GM12873 (cell line): ENCODE results near the gene C1QTNF4.

Experiments used
- TF ChIP-seq, protein P1 (sequence below): IDR thresholded peaks from 2 replicates; pipeline ENCODE4 v1.5.1; 2012; ENCODE audit warnings: low read depth, mild to moderate bottlenecking, moderate library complexity, low read length, control low read depth; ENCODE audit not compliant: insufficient read depth; ENCODE audit errors: missing control alignments

The C1QTNF4 gene

DNA sequence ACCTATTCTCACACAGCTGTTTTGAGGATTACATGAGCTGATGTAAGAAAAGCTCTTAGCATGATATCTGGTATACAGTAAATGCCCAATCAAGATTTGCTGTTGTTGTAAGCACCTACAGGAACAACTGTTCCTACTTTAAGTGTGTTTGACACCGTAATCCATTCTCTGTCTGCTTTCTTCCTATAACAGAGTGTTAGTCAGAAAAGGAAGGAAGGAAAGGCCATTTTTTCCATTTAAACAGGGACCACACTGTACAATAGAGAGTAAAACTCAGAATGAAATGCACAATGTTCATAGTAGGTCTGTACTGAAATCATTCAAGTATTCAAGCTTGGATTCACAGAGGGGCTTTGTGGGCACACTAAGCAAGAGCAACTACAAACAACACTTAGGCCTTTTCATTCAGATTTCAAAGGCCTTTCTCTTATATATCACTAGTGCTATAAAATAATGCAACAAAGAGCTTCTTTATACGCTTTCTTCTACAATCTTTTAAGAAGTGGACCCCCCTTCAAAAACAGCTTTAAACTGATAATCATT lies 26.7 kb upstream of the C1QTNF4 start:
- TF ChIP-seq, protein P1, sequence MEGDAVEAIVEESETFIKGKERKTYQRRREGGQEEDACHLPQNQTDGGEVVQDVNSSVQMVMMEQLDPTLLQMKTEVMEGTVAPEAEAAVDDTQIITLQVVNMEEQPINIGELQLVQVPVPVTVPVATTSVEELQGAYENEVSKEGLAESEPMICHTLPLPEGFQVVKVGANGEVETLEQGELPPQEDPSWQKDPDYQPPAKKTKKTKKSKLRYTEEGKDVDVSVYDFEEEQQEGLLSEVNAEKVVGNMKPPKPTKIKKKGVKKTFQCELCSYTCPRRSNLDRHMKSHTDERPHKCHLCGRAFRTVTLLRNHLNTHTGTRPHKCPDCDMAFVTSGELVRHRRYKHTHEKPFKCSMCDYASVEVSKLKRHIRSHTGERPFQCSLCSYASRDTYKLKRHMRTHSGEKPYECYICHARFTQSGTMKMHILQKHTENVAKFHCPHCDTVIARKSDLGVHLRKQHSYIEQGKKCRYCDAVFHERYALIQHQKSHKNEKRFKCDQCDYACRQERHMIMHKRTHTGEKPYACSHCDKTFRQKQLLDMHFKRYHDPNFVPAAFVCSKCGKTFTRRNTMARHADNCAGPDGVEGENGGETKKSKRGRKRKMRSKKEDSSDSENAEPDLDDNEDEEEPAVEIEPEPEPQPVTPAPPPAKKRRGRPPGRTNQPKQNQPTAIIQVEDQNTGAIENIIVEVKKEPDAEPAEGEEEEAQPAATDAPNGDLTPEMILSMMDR: no peak

GRCh38 chr11:47617417-47617809 lies 23.2 kb upstream of the C1QTNF4 start:
- TF ChIP-seq, protein P1: no peak

DNA sequence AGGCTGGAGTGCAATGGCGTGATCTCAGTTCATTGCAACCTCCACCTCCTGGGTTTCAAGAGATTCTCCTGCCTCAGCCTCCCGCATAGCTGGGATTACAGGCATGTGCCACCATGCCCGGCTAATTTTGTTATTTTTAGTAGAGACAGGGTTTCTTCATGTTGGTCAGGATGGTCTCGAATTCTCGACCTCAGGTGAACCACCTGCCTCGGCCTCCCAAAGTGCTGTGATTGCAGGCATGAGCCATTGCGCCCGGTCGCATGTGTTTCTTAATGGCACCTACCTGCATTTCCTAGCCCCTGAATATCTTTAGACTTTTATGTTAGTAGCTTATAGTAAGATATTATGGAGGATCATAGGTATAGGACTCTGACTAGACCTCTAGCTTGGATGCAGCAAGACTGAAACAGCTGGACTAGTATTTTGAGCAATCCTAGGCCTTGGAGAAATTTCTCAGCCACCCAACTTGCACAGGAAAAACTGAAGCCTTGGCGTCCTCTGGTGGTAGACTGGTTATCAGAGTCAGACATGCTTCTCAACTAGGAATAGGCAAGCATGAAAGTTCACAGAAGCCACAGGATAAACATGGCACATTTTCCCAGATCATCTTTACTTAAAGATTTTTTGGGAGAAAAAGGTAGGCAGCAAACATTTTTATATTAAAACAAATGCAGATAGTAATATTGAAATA lies 22.7 kb upstream of the C1QTNF4 start:
- TF ChIP-seq, protein P1: peak; percentile 77

DNA sequence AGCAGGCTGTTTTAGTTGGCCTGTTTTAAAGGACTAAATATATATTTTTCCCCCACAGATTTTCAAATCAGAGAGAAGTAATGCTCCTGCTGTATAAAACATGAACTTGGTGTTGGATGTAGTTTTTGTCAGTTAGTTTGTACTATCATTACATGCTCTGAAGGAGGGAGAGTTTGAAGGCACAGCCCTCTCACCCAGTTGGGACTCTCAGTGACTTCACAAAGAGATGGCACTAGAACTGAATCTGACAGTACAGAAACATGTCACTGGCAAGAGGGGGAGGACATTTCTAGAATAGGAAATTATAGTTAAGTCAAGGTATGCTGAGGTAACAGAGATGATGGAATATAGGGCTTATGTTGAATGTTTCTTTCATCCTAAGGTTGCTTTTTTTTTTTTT lies 21.0 kb upstream of the C1QTNF4 start:
- TF ChIP-seq, protein P1: no peak

DNA sequence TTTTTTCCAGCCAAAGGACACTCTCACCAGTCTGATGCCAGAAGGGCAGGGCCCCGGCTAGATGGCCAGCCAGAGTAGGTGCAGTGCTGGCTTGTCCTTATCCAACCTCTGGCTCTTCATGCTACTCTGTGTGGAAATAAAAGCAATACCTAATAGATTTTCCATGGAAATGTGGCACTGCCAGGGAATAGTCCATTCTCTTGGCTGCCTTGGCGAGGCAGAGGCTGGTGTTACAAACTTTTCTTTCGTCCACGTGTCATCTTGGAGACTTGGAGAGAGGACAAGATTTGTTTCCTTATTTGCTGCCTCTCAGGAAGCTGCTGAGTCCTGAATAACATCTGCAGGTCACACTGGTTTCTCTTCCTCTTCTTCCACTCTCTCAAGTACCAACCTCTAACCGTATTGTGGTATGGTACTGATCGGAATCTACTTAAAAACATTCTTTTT lies 17.2 kb upstream of the C1QTNF4 start:
- TF ChIP-seq, protein P1: no peak

DNA sequence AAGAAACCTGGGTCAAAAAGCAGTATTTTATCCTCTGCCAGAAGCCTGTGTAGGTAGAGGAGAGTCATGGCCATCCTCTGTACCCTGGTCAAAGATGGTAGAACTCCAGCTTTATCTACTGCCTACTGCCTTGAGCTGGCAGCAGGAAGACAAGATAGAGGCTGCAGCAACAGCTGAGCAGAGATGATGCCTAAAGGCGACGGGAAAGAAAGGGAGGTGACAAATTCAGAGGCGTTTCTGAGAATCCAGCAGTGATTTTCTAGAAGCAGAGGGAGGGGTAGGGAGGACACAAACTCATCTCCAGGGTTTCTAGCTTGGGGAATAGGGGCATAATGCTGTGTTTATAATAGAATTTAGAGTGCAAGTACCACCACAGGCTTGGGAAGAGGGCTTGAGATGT lies 15.5 kb upstream of the C1QTNF4 start:
- TF ChIP-seq, protein P1: no peak

- TF ChIP-seq, protein P1: no peak
Measured at GRCh38 chr11:47607380-47607779, 13.2 kb upstream of the C1QTNF4 start.
